A673 (cell line): ENCODE measurements around the gene IQCC. TPM values are rescaled to one million over a fixed set of nuclear protein-coding genes. Genes with fewer than 3 reads are reported as not detected.

Experiments
- BruUV-seq: library from RNA; stranded (reverse); fragments of 400-500 nt; replicated peaks from 2 replicates; lab custom pipeline; 2021; lab: Mats Ljungman, UMichigan
- CTCF ChIA-PET: fragments of 300-600 bp; sonication (Branson Sonifier 250); formaldehyde crosslinking; loops from one replicate; lab custom pipeline; 2022; ENCODE audit warnings: antibody characterized with exemption; lab: Charles Lee
- POLR2A ChIA-PET: fragments of 300-600 bp; sonication (Branson Sonifier 250); formaldehyde crosslinking; loops from one replicate; lab custom pipeline; 2022; ENCODE audit warnings: antibody characterized with exemption; ENCODE audit not compliant: low non-redundant PET; lab: Charles Lee
- DNase-seq: peaks from one replicate; pipeline ENCODE4 v3.0.0-alpha.2; 2015; ENCODE audit warnings: low spot score
- H3K27ac ChIP-seq: fragments of 200-600 bp; sonication (generic); 2 replicates; pipeline ENCODE4 v1.5.1; 2016; ENCODE audit warnings: mixed run types, low read depth, mild to moderate bottlenecking, mixed read lengths, antibody characterized with exemption, low read length; ENCODE audit not compliant: poor library complexity, severe bottlenecking
- H3K27me3 ChIP-seq: fragments of 200-600 bp; sonication (generic); replicated peaks from 2 replicates; pipeline ENCODE4 v1.6.1; 2017; ENCODE audit warnings: mixed run types, low read depth, mild to moderate bottlenecking, mixed read lengths, antibody characterized with exemption, low read length; ENCODE audit not compliant: insufficient read depth, poor library complexity
- H3K36me3 ChIP-seq: fragments of 200-600 bp; sonication (generic); 2 replicates; pipeline ENCODE4 v1.6.1; 2016; ENCODE audit warnings: mixed run types, mild to moderate bottlenecking, mixed read lengths, antibody characterized with exemption, low read length; ENCODE audit not compliant: insufficient read depth, poor library complexity, severe bottlenecking
- H3K4me1 ChIP-seq: fragments of 200-600 bp; sonication (generic); 2 replicates; pipeline ENCODE4 v1.6.1; 2017; ENCODE audit warnings: mixed run types, mild to moderate bottlenecking, mixed read lengths, antibody characterized with exemption, low read length; ENCODE audit not compliant: insufficient read depth, poor library complexity, severe bottlenecking
- H3K4me3 ChIP-seq: fragments of 200-600 bp; sonication (generic); 2 replicates; pipeline ENCODE4 v1.5.1; 2016; ENCODE audit warnings: low read depth, mixed run types, mild to moderate bottlenecking, mixed read lengths, low read length; ENCODE audit not compliant: poor library complexity, severe bottlenecking
- H3K9me3 ChIP-seq: fragments of 200-600 bp; sonication (generic); 2 replicates; pipeline ENCODE4 v1.6.1; 2016; ENCODE audit warnings: mixed run types, low read depth, mild to moderate bottlenecking, mixed read lengths, antibody characterized with exemption, low read length; ENCODE audit not compliant: poor library complexity, severe bottlenecking
- EZH2 ChIP-seq: fragments of 200-600 bp; sonication (generic); IDR thresholded peaks from 2 replicates; pipeline ENCODE4 v1.6.1; 2017; ENCODE audit warnings: borderline replicate concordance, low read depth, mild to moderate bottlenecking, mixed read lengths, antibody characterized with exemption, low read length; ENCODE audit not compliant: poor library complexity, severe bottlenecking
- intact Hi-C: fragments of 100-400 bp; cut with micrococcal nuclease; formaldehyde crosslinking; loops from one replicate; pipeline ENCODE4 v1.10.0; 2022; ENCODE audit not compliant: unreplicated experiment
- total RNA-seq: library from RNA; stranded (reverse); gene quantifications from 2 replicates; pipeline ENCODE4 v1.2.3, GENCODE V29; 2021
- TF ChIP-seq, protein P1 (sequence below): fragments of 300-800, 200-600 bp; sonication (generic); conservative IDR thresholded peaks from 2 replicates; pipeline ENCODE4 v1.5.1; 2017; ENCODE audit warnings: low read depth, mild to moderate bottlenecking, antibody characterized with exemption, low read length, moderate library complexity, mixed read lengths

IQCC gene
- total RNA-seq, 1 experiment from 2014 or later = 7.2 TPM

DNA sequence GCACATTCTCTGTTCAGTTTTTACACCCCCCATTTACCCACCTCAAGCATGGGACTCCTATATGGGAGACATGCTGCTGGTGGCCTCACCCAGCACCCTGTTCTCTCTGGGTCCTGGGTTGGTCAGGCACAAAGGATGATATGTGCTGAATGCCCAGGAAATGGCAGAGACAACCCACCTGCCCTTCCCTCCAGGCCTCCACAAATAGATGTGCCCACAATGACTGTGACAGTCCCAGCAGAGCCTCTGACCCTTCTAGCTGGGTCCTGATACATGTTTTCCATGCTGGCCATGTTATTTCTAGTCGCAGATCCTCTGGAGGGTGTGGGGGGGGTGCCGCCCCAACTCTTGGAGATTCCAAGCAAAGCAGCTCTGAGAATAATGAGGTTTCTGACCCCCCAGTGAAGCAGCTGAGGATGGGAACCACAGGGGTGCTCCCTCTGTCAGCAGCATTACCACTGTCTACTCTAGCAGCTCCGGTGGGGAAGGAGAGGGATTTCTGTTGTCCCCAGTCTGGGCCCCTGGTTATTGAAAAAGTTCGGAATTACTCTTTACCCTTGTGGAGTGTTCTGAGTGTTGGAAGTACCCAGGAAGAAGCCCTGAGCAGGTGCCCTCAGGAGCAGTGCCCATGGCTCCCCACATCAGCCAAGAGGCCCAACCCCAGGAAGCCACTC is 6.3 kb upstream of the IQCC start:
- intact Hi-C loops = no loop called here
- Histone ChIP-seq H3K27me3 (no peaks in the 10 kb centered on the region), H3K4me3 (no peak overlapping the region), H3K27ac (peak overlapping the region; percentile 75), H3K36me3 (peaks cover 32% of the 10 kb centered on the region), H3K9me3 (no peaks in the 10 kb centered on the region), H3K4me1 (peaks cover 14% of the 10 kb centered on the region)
- ChIA-PET CTCF (no interaction called here), POLR2A (no interaction called here)
- DNase-seq = no peak
- BruUV-seq = no TSS peak
- no peak for TF ChIP-seq EZH2
- TF ChIP-seq, protein P1, sequence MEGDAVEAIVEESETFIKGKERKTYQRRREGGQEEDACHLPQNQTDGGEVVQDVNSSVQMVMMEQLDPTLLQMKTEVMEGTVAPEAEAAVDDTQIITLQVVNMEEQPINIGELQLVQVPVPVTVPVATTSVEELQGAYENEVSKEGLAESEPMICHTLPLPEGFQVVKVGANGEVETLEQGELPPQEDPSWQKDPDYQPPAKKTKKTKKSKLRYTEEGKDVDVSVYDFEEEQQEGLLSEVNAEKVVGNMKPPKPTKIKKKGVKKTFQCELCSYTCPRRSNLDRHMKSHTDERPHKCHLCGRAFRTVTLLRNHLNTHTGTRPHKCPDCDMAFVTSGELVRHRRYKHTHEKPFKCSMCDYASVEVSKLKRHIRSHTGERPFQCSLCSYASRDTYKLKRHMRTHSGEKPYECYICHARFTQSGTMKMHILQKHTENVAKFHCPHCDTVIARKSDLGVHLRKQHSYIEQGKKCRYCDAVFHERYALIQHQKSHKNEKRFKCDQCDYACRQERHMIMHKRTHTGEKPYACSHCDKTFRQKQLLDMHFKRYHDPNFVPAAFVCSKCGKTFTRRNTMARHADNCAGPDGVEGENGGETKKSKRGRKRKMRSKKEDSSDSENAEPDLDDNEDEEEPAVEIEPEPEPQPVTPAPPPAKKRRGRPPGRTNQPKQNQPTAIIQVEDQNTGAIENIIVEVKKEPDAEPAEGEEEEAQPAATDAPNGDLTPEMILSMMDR = no peak

DNA sequence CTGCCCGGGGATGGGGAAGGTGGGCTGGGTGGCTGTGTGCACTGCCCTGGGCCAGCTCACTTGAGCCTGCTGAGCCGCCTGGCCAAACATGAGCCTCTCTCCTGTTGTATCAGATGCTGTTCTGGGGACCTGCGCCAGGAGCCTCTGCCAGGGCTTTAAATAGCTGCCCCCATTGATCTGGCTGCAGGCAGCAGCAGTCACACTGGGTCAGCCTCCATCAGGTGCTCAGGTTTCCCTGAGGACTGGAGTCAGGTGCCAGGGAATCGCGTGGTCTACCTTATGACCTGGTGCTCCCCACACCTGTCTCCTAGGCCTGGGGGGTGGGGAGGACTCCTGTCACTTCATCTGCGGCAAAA is 5.8 kb upstream of the IQCC start:
- Histone ChIP-seq H3K4me1 (peaks cover 14% of the 10 kb centered on the region), H3K27ac (peak overlapping the region; percentile 75)
- BruUV-seq = no TSS peak

DNA sequence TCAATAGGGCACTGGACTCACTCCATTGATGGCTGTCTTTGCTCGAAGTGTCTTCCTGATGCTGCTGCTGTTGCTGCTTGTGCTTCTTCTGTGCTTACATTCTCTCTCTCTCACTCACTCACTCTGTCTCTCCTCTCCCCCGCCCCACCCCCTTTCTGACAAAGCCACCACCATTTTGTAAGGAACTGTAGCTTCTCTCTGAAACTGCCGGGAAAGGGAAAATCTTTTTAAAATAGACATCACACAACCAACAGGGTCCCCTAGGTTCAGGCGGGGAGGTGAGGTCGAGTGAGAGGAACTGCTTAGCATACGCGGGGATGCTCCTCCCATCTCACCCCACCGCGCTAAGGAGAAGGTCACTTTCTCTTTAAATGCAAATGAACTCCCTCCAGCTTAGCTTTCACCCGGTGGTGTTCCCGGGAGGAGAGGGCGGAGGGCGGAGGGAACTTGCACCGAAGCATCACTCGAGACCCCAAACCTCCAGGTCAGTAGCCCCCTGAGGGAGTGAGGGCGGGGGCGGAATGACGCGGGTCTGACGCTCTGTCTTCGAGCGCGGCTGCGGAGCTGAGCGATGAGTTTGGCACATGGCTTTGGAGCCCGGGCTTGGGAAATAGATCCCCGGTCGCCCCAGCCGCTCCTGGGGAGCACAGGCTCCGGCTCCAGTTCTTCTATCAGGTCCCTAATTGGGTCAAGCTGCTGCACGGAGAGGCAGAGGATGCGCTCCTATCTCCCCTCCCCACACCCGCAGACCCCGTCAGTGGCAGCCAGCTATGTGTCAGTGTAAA is 5.1 kb upstream of the IQCC start, which contains the start of gene CCDC28B:
TSS of gene CCDC28B (plus strand) at position 370 of the 785 bp plus-strand sequence. CDS start 1,341 bp downstream, outside the sequence.
- no peaks in the 10 kb centered on the region for H3K9me3 ChIP-seq
- H3K27me3 ChIP-seq = no peaks in the 10 kb centered on the region
- peak within 1 kb of the TSS; percentile 62 for H3K4me3 ChIP-seq
- ChIA-PET CTCF (interaction anchor here (0.5 to 1.2 kb wide), 4 partner anchors 15 to 136 kb away, joined by 3 to 4 read pairs (median 3); partner anchors contain the start of gene MARCKSL1), POLR2A (interaction anchor here (0.6 kb wide), 1 partner anchor 126 kb away, joined by 6 read pairs; no protein-coding TSS in a partner anchor)
- BruUV-seq = no TSS peak
- TF ChIP-seq EZH2 = no peak
- TF ChIP-seq, protein P1 = no peak
- peak within 1 kb of the TSS; percentile 75 for H3K27ac ChIP-seq
- intact Hi-C loops = no loop called here
- peak; percentile 71 for DNase-seq
- peaks cover 21% of the 10 kb centered on the region for H3K36me3 ChIP-seq
- H3K4me1 ChIP-seq = peaks cover 14% of the 10 kb centered on the region

More for the DNA sequence above, 5.8 kb upstream of the IQCC start:
- TF ChIP-seq EZH2 = no peak
- TF ChIP-seq, protein P1 = no peak
- Histone ChIP-seq H3K4me3 (peak overlapping the region; percentile 62), H3K9me3 (no peaks in the 10 kb centered on the region), H3K36me3 (peaks cover 27% of the 10 kb centered on the region), H3K27me3 (no peaks in the 10 kb centered on the region)
- intact Hi-C loops = no loop called here
- ChIA-PET CTCF (no interaction called here), POLR2A (no interaction called here)
- DNase-seq = no peak
